ENCODE measurements around the gene MARCKS. TPM values are rescaled to one million over a fixed set of nuclear protein-coding genes. Genes with fewer than 3 reads are reported as not detected.

MARCKS gene
- total RNA-seq, 1 donor from 2014 or later: 442 TPM

DNA sequence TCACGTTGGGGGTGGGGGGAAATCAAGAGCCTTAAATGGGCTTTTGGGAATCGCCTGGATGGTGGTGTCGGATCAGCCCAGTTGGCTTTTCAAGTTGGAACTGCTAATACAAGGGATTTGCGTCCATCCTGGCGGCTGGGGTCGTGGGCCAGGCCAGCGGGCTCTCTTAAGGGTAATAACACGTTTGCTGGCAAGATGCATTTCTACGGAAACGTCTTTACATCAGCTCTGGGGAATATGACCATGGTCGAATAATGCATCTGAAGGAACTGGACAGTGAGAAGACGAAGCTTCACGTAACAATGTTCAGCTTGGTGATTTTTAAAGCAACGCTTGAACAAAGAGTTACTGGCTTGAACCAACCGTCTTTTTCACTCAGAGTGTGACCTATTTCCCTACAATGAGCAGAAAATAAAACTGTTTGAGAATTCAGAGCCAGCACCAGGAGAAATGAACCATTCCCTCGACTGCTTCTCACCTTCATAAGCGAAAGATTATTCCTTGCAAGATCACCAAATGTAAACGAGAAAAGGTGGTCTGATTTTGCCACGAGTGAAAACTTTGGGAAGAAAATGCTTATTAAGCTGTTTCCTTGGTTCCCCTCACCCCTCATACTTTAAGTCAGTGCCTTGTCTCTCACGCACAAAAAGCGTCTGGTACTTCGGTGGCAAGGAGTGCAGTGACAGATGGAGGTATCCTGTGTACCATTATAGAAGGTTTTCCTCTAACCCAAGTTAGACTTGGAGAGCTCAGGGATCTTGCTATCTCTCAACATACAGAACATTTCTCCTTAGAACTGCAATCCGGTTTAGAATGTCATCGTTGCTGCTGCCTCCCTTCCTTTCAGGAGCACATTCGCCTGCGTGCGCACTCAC lies 1.4 kb upstream of the MARCKS start:
- no peak overlapping the region for H3K27ac Mint-ChIP-seq (ENCODE audit: unreplicated experiment)

DNA sequence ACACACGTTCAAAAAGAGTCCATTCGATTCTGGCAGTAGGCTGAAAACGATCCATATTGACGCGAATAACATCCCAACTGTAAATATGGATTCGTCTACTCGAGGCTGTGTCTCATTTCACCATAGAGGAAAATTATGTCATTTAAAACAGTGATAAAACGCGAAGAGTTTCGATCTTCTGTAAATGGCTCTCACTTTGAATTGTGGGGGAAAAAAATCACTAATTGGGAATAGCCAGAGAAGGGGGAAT lies 845 bp upstream of the MARCKS start:
- H3K9me3 Mint-ChIP-seq (ENCODE audit: unreplicated experiment): peaks cover 22% of the 10 kb centered on the region
- H3K4me1 Mint-ChIP-seq (ENCODE audit: low read depth, unreplicated experiment): peaks cover 18% of the 10 kb centered on the region
- no peak overlapping the region for H3K4me3 Mint-ChIP-seq (ENCODE audit: unreplicated experiment)
- H3K27ac Mint-ChIP-seq (ENCODE audit: unreplicated experiment): no peak overlapping the region
- H3K36me3 Mint-ChIP-seq (ENCODE audit: unreplicated experiment): peaks cover 6% of the 10 kb centered on the region
- H3K27me3 Mint-ChIP-seq (ENCODE audit: unreplicated experiment): peaks cover 27% of the 10 kb centered on the region
- DNase-seq: no peak
- TF ChIP-seq, protein P1, sequence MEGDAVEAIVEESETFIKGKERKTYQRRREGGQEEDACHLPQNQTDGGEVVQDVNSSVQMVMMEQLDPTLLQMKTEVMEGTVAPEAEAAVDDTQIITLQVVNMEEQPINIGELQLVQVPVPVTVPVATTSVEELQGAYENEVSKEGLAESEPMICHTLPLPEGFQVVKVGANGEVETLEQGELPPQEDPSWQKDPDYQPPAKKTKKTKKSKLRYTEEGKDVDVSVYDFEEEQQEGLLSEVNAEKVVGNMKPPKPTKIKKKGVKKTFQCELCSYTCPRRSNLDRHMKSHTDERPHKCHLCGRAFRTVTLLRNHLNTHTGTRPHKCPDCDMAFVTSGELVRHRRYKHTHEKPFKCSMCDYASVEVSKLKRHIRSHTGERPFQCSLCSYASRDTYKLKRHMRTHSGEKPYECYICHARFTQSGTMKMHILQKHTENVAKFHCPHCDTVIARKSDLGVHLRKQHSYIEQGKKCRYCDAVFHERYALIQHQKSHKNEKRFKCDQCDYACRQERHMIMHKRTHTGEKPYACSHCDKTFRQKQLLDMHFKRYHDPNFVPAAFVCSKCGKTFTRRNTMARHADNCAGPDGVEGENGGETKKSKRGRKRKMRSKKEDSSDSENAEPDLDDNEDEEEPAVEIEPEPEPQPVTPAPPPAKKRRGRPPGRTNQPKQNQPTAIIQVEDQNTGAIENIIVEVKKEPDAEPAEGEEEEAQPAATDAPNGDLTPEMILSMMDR (IDR thresholded peaks at IDR 0.05; ENCODE audit: partially characterized antibody, unreplicated experiment): no peak

More for the DNA sequence above, 1.4 kb upstream of the MARCKS start:
- peak; percentile 62 for DNase-seq
- Mint-ChIP-seq H3K4me3 (ENCODE audit: unreplicated experiment) (no peak overlapping the region), H3K9me3 (ENCODE audit: unreplicated experiment) (peaks cover 19% of the 10 kb centered on the region), H3K27me3 (ENCODE audit: unreplicated experiment) (peaks cover 27% of the 10 kb centered on the region), H3K4me1 (ENCODE audit: low read depth, unreplicated experiment) (peaks cover 18% of the 10 kb centered on the region), H3K36me3 (ENCODE audit: unreplicated experiment) (peaks cover 4% of the 10 kb centered on the region)
- TF ChIP-seq, protein P1 (IDR thresholded peaks at IDR 0.05; ENCODE audit: partially characterized antibody, unreplicated experiment): no peak

DNA sequence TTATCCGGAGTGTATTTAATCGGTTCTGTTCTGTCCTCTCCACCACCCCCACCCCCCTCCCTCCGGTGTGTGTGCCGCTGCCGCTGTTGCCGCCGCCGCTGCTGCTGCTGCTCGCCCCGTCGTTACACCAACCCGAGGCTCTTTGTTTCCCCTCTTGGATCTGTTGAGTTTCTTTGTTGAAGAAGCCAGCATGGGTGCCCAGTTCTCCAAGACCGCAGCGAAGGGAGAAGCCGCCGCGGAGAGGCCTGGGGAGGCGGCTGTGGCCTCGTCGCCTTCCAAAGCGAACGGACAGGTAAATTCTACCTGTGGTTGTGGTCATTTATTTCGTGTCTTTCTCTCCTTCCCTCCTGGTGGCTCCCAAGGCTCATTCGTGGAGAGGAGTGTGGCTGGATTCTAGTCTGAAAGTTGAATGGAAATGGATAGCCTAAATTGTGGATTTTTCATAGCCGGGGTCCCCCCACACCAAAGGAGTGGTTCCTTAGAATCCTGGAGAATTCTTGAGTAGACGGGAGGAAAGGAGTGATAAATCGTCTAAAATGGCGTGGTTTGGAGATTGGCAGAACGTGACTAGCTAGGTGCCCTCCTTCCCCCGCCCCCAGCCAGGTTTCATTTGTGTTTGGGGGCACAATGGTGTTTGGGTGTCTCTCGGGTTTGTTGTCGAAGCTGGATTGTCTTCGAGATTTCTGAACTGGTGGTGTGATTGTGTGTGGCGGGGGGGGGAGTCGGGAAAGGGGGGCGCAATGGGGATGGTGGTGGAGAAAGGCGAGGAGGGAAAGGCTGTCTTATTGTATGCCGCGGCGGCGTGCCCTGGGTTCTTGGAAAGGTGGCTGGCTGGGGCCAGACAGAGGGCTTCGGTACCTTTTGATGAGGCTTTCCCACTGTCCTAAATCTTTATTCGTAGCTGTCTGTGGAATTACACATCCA lies 673 bp downstream of the MARCKS start:
- H3K4me1 Mint-ChIP-seq (ENCODE audit: low read depth, unreplicated experiment): peaks cover 24% of the 10 kb centered on the region
- H3K36me3 Mint-ChIP-seq (ENCODE audit: unreplicated experiment): peaks cover 6% of the 10 kb centered on the region
- peaks cover 27% of the 10 kb centered on the region for H3K27me3 Mint-ChIP-seq (ENCODE audit: unreplicated experiment)
- no peak overlapping the region for H3K27ac Mint-ChIP-seq (ENCODE audit: unreplicated experiment)
- no peak overlapping the region for H3K4me3 Mint-ChIP-seq (ENCODE audit: unreplicated experiment)
- H3K9me3 Mint-ChIP-seq (ENCODE audit: unreplicated experiment): peaks cover 22% of the 10 kb centered on the region
- DNase-seq: peak; percentile 43
- TF ChIP-seq, protein P1 (IDR thresholded peaks at IDR 0.05; ENCODE audit: partially characterized antibody, unreplicated experiment): no peak

DNA sequence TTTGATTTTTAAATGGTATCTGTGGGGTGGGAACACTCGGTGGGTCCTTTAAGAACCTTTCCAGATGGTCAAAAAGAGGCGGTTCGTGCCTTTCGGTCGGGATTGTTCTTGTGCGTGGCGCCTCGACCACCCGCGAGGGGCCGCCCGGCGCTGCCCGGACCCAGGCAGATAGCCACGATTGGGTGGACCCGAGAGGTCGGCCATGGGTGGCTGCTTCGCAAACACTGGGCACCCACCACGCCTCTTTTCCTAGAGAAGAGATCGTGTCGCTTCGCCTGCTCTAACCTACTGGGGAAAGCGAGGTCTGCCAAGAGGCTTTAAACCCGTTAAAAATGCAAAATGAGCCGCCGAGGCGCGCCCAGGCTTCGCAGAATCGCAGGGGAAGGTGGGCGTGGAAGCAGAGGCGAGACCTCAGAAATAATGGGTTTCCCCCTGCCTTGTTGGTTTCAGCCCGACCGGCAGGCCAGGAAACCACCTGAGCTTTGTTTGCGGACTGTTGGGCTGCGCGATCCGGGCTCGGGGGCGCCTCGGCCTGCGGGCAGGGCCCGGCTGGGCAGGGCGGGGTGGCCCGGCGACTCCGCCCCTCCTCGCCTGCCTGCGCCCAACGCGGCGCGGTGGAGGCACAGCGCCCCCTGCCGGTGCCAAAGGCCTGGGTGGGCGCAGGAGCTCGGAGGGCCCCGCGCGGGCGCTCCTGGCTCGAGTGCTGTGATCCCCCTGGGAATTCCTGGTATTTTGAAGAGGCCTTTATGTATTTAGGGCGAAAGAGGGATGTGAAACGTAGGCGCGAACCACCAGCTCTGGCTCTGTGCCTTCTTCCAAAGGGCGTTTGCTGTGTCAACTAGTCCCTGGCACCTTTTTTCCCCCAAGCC lies 1.6 kb downstream of the MARCKS start:
- Mint-ChIP-seq H3K9me3 (ENCODE audit: unreplicated experiment) (peaks cover 22% of the 10 kb centered on the region), H3K4me3 (ENCODE audit: unreplicated experiment) (peak overlapping the region; percentile 90), H3K27me3 (ENCODE audit: unreplicated experiment) (peaks cover 27% of the 10 kb centered on the region), H3K27ac (ENCODE audit: unreplicated experiment) (peak overlapping the region; percentile 84), H3K4me1 (ENCODE audit: low read depth, unreplicated experiment) (peaks cover 18% of the 10 kb centered on the region), H3K36me3 (ENCODE audit: unreplicated experiment) (peaks cover 6% of the 10 kb centered on the region)
- TF ChIP-seq, protein P1 (IDR thresholded peaks at IDR 0.05; ENCODE audit: partially characterized antibody, unreplicated experiment): peak; percentile 99
- DNase-seq: peak; percentile 94
